ENCODE results near the gene UGT2A3.

UGT2A3 gene

GRCh38 chr4:68909385-68909784 is 42.2 kb downstream of the UGT2A3 start:
- DNase-seq = no peak

GRCh38 chr4:68907788-68908700 is 43.6 kb downstream of the UGT2A3 start:
- no peak for DNase-seq

- no peak for DNase-seq
Measured at GRCh38 chr4:68907245-68907644, 44.4 kb downstream of the UGT2A3 start.

- no peak for DNase-seq
Measured at GRCh38 chr4:68906780-68907137, 44.8 kb downstream of the UGT2A3 start.

GRCh38 chr4:68905939-68906779 is 45.4 kb downstream of the UGT2A3 start:
- DNase-seq = no peak

GRCh38 chr4:68905598-68905938 is 46.0 kb downstream of the UGT2A3 start:
- no peak for DNase-seq

GRCh38 chr4:68904786-68905185 is 46.8 kb downstream of the UGT2A3 start:
- DNase-seq = no peak

GRCh38 chr4:68896749-68897148 is 54.9 kb downstream of the UGT2A3 start:
- no peak for DNase-seq

- DNase-seq = no peak
Measured at GRCh38 chr4:68895561-68896198, 55.9 kb downstream of the UGT2A3 start.

- DNase-seq = no peak
Measured at GRCh38 chr4:68892861-68893260, 58.7 kb downstream of the UGT2A3 start.

GRCh38 chr4:68891678-68892077 is 59.9 kb downstream of the UGT2A3 start:
- DNase-seq = no peak

GRCh38 chr4:68885545-68885944 is 66.1 kb downstream of the UGT2A3 start:
- DNase-seq = no peak

GRCh38 chr4:68883870-68884269 is 67.7 kb downstream of the UGT2A3 start:
- no peak for DNase-seq
